ENCODE data around the gene YY1. TPM values are rescaled to one million over a fixed set of nuclear protein-coding genes. Genes with fewer than 3 reads are reported as not detected.

YY1 gene
- total and polyA plus RNA-seq, 2 of the 8 experiments (the other 6 are each of a cell fraction or from before 2014, with no cell fraction given), result 26.4 to 106 TPM

DNA sequence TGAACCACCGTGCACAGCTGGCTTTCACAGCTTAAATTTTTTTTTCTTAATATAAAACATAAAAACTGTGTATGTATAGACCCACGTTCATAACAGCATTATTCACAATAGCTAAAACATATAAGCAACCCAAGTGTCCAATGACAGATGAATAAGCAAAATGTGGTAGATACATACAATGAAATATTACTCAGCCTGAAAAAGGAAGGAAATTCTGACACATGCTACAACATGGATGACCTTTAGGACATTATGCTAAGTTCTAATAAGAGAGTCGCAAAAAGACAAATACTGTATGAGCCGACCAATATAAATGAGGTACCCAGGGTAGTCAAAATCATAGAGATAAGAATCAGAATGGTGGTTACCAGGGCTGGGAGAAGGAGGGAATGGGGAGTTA is 13.8 kb upstream of the YY1 start (continued):
- TF ChIP-seq SP1 (IDR thresholded peaks at IDR 0.05; ENCODE audit: low read depth, low read length), result no peak
